Body of pancreas (tissue), 4 donors: ENCODE measurements around the gene PPP6R2.

Experiments used
- CTCF ChIP-seq, 7 experiments: fragments of 450-650 bp in 4 of 7; fragments of 200-600 bp in 3 of 7; sonication (generic) in 3 of 7; IDR thresholded peaks; one replicate each; pipeline ENCODE4 v1.5.1; 2016 to 2019; ENCODE audit warnings: antibody characterized with exemption in 7 of 7
- POLR2A ChIP-seq, 3 donors: fragments of 450-650 bp; IDR thresholded peaks; one replicate each; pipeline ENCODE4 v1.6.1; 2016; ENCODE audit warnings: antibody characterized with exemption in 3 of 3, mild to moderate bottlenecking in 2 of 3

- TF ChIP-seq CTCF (IDR thresholded peaks at IDR 0.05) (peak in 1 of 7 experiments; percentile 3), POLR2A (IDR thresholded peaks at IDR 0.05) (peak in 2 of 3 donors; percentile 27 to 31)
Measured at GRCh38 chr22:50342651-50343540, at the start of gene PPP6R2.
